MCF 10A (cell line): ENCODE data around the gene DBP. TPM values are rescaled to one million over a fixed set of nuclear protein-coding genes. Genes with fewer than 3 reads are reported as not detected.

Experiments used
- BruUV-seq: library from RNA; stranded (reverse); fragments of 400-500 nt; replicated peaks from 2 replicates; lab custom pipeline; 2021; lab: Mats Ljungman, UMichigan
- CTCF ChIA-PET: fragments of 300-600 bp; sonication (Branson Sonifier 250); formaldehyde crosslinking; extraction: SDS; loops from one replicate; lab custom pipeline; 2021; ENCODE audit warnings: antibody characterized with exemption, inconsistent platforms; lab: Yijun Ruan, JAX
- POLR2A ChIA-PET: fragments of 300-600, 350-650 bp; sonication (Branson Sonifier 250); formaldehyde crosslinking; extraction: SDS; loops from one replicate; lab custom pipeline; 2020; ENCODE audit warnings: antibody characterized with exemption, inconsistent platforms; lab: Yijun Ruan, JAX
- DNase-seq: peaks from one replicate; pipeline ENCODE4 v3.0.0-alpha.2; 2018; ENCODE audit not compliant: unreplicated experiment
- H3K27ac Mint-ChIP-seq: one replicate; pipeline ENCODE4 v1.8.0; 2022; ENCODE audit warnings: mild to moderate bottlenecking, low read depth, mixed read lengths; ENCODE audit not compliant: unreplicated experiment
- H3K27me3 Mint-ChIP-seq: one replicate; pipeline ENCODE4 v1.8.0; 2022; ENCODE audit warnings: mixed read lengths; ENCODE audit not compliant: insufficient read depth, unreplicated experiment
- H3K36me3 Mint-ChIP-seq: one replicate; pipeline ENCODE4 v1.8.0; 2022; ENCODE audit warnings: mild to moderate bottlenecking, moderate library complexity, mixed read lengths; ENCODE audit not compliant: insufficient read depth, unreplicated experiment
- H3K4me1 Mint-ChIP-seq: one replicate; pipeline ENCODE4 v1.8.0; 2022; ENCODE audit warnings: mixed read lengths; ENCODE audit not compliant: insufficient read depth, unreplicated experiment
- H3K4me3 Mint-ChIP-seq: one replicate; pipeline ENCODE4 v1.8.0; 2022; ENCODE audit warnings: mild to moderate bottlenecking, moderate library complexity, mixed read lengths; ENCODE audit not compliant: unreplicated experiment
- H3K9me3 Mint-ChIP-seq: one replicate; pipeline ENCODE4 v1.8.0; 2022; ENCODE audit warnings: mixed read lengths; ENCODE audit not compliant: unreplicated experiment
- CTCF ChIP-seq: fragments of 200-600 bp; IDR thresholded peaks from one replicate; pipeline ENCODE4 v1.8.0; 2022; ENCODE audit warnings: antibody characterized with exemption, mild to moderate bottlenecking; ENCODE audit not compliant: unreplicated experiment
- intact Hi-C: fragments of 100-400 bp; cut with micrococcal nuclease; formaldehyde crosslinking; loops from 2 replicates; pipeline ENCODE4 v1.14.1; 2022
- total RNA-seq: library from RNA; stranded (reverse); gene quantifications from 2 replicates; pipeline ENCODE4 v1.2.3, GENCODE V29; 2022

Gene DBP
- total RNA-seq, 1 experiment from 2014 or later, result 0.56 TPM

- H3K27me3 Mint-ChIP-seq, result no peaks in the 10 kb centered on the region
- H3K4me1 Mint-ChIP-seq, result no peaks in the 10 kb centered on the region
- no peaks in the 10 kb centered on the region for H3K36me3 Mint-ChIP-seq
- ChIA-PET CTCF (interaction anchor here (0.6 to 1.1 kb wide), 7 partner anchors 10 to 248 kb away, joined by 3 to 6 read pairs (median 4); no protein-coding TSS in a partner anchor), POLR2A (no interaction called here)
- TF ChIP-seq CTCF, result no peak
- BruUV-seq, result no TSS peak
- intact Hi-C loops, result no loop called here
- no peak for DNase-seq
- no peaks in the 10 kb centered on the region for H3K9me3 Mint-ChIP-seq
- H3K27ac Mint-ChIP-seq, result no peak within 1 kb of the TSS
- no peak within 1 kb of the TSS for H3K4me3 Mint-ChIP-seq
Measured at GRCh38 chr19:48606463-48607358, 30.5 kb downstream of the DBP start, which contains the start of gene SPACA4. SPACA4 (plus strand) TSS chr19:48606742; CDS start chr19:48606979, 237 bp downstream.

- Mint-ChIP-seq H3K36me3 (no peaks in the 10 kb centered on the region), H3K9me3 (no peaks in the 10 kb centered on the region), H3K4me1 (no peaks in the 10 kb centered on the region), H3K4me3 (no peak overlapping the region), H3K27me3 (peaks cover 3% of the 10 kb centered on the region), H3K27ac (no peak overlapping the region)
- ChIA-PET CTCF (no interaction called here), POLR2A (no interaction called here)
- no peak for TF ChIP-seq CTCF
- DNase-seq, result no peak
- BruUV-seq, result no TSS peak
- intact Hi-C loops, result no loop called here
Measured at GRCh38 chr19:48603850-48604249, 33.3 kb downstream of the DBP start.

- no TSS peak for BruUV-seq
- H3K9me3 Mint-ChIP-seq, result no peaks in the 10 kb centered on the region
- H3K36me3 Mint-ChIP-seq, result no peaks in the 10 kb centered on the region
- POLR2A ChIA-PET, result no interaction called here
- intact Hi-C loops, result no loop called here
- no peak for TF ChIP-seq CTCF
- no peak overlapping the region for H3K4me3 Mint-ChIP-seq
- H3K27me3 Mint-ChIP-seq, result peaks cover 7% of the 10 kb centered on the region
- CTCF ChIA-PET, result interaction anchor here (1.2 kb wide), 1 partner anchor 15 kb away, joined by 5 read pairs; no protein-coding TSS in a partner anchor
- H3K27ac Mint-ChIP-seq, result no peak overlapping the region
- no peaks in the 10 kb centered on the region for H3K4me1 Mint-ChIP-seq
- no peak for DNase-seq
Measured at GRCh38 chr19:48603449-48603848, 33.7 kb downstream of the DBP start.

- no peaks in the 10 kb centered on the region for H3K4me1 Mint-ChIP-seq
- BruUV-seq, result no TSS peak
- intact Hi-C loops, result no loop called here
- no peaks in the 10 kb centered on the region for H3K9me3 Mint-ChIP-seq
- TF ChIP-seq CTCF, result no peak
- H3K4me3 Mint-ChIP-seq, result no peak overlapping the region
- ChIA-PET POLR2A (no interaction called here), CTCF (interaction anchor here (1.2 kb wide), 1 partner anchor 14 kb away, joined by 5 read pairs; no protein-coding TSS in a partner anchor)
- H3K27ac Mint-ChIP-seq, result no peak overlapping the region
- DNase-seq, result no peak
- H3K27me3 Mint-ChIP-seq, result peaks cover 11% of the 10 kb centered on the region
- H3K36me3 Mint-ChIP-seq, result no peaks in the 10 kb centered on the region
Measured at GRCh38 chr19:48603001-48603400, 34.2 kb downstream of the DBP start.
